Small intestine (tissue), 16 donors: ENCODE data around the gene POTEB. TPM values are rescaled to one million over a fixed set of nuclear protein-coding genes. Genes with fewer than 3 reads are reported as not detected.
"Not testable (repeated sequence)": the region's sequence is repeated elsewhere in the genome, so short reads cannot be mapped to it uniquely, and the experiment has no call there.

Experiments used
- DNase-seq, 2 donors: peaks; one replicate each; pipeline versions ENCODE4 v3.0.0 to v3.0.0-alpha.2; 2013
- FAIRE-seq: peaks from 2 replicates; lab custom pipeline; 2012; peaks lifted over from hg19 to GRCh38; lab: Jason Lieb, UNC
- H3K27ac ChIP-seq, 3 donors: one replicate each; pipeline ENCODE4 v1.5.1; 2013; ENCODE audit warnings: low read length in 2 of 3, mild to moderate bottlenecking in 2 of 3, control low read depth in 1 of 3, inconsistent platforms in 1 of 3, low read depth in 1 of 3, moderate library complexity in 1 of 3
- H3K27me3 ChIP-seq, 3 donors: one replicate each; pipeline ENCODE4 v1.6.1; 2013; ENCODE audit warnings: low read length in 3 of 3, inconsistent platforms in 1 of 3; ENCODE audit not compliant: control insufficient read depth in 3 of 3, insufficient read depth in 3 of 3
- H3K36me3 ChIP-seq, 3 donors: one replicate each; pipeline ENCODE4 v1.6.1; 2013; ENCODE audit warnings: low read length in 3 of 3, inconsistent platforms in 1 of 3, low read depth in 1 of 3, mild to moderate bottlenecking in 1 of 3, moderate library complexity in 1 of 3; ENCODE audit not compliant: control insufficient read depth in 3 of 3, insufficient read depth in 2 of 3
- H3K4me1 ChIP-seq, 3 donors: one replicate each; pipeline ENCODE4 v1.6.1; 2013; ENCODE audit warnings: low read length in 2 of 3, inconsistent platforms in 1 of 3, low read depth in 1 of 3, mild to moderate bottlenecking in 1 of 3, moderate library complexity in 1 of 3; ENCODE audit not compliant: control insufficient read depth in 3 of 3, insufficient read depth in 2 of 3
- H3K4me3 ChIP-seq, 3 donors: one replicate each; pipeline ENCODE4 v1.5.1; 2013; ENCODE audit warnings: low read length in 3 of 3, control low read depth in 1 of 3, inconsistent platforms in 1 of 3, low read depth in 1 of 3, mild to moderate bottlenecking in 1 of 3, moderate library complexity in 1 of 3
- H3K9me3 ChIP-seq, 2 donors: one replicate each; pipeline ENCODE4 v1.6.1; 2013; ENCODE audit warnings: low read depth in 1 of 2, low read length in 1 of 2; ENCODE audit not compliant: control insufficient read depth in 2 of 2, insufficient read depth in 1 of 2
- WGBS, 3 donors: extraction: QIAGEN DNeasy Blood & Tissue Kit; methylation state at CpG; one replicate each; pipeline ENCODE4 v1.1.7; 2013; 5-methylcytosine and 5-hydroxymethylcytosine counted together
- long read RNA-seq, 10 donors: transcript quantifications; one replicate each; lab custom pipeline, GENCODE V29; 2026
- polyA plus RNA-seq, 4 donors: library from polyadenylated mRNA; stranded (reverse) in 3 of 4; unstranded in 1 of 4; fragments of 200-250 nt in 3 of 4; fragments of 120-200 nt in 1 of 4; gene quantifications; one replicate each; pipeline versions ENCODE4 v1.2.1 to v1.2.3, GENCODE V29; 2013
- donor health status: healthy with polysubstance abuse.
- donor health status: control.
- donor health status: control.
- donor health status: Bipolar disorder and iron deficiency.
- donor health status: healthy.

Gene POTEB
- not detected for polyA plus RNA-seq
- long read RNA-seq, donor 1, result 0 reads
- long read RNA-seq, donor 2, result 0 reads
- long read RNA-seq, donor 3, result 0 reads
- long read RNA-seq, donor 4, result 0 reads
- long read RNA-seq, donor 5, result 0 reads
- long read RNA-seq, donor 6, result 0 reads
- long read RNA-seq, donor 7, result 0 reads
- long read RNA-seq, donor 8, result 0 reads
- long read RNA-seq, donor 9, result 0 reads
- long read RNA-seq, donor 10, result 0 reads

GRCh38 chr15:21877635-21878034, at the start of gene POTEB:
TSS of gene POTEB (minus strand) at chr15:21877735. CDS start at chr15:21877246, 489 bp downstream.
- not testable (repeated sequence) for H3K27ac ChIP-seq, H3K27me3 ChIP-seq, DNase-seq, H3K36me3 ChIP-seq, FAIRE-seq, H3K9me3 ChIP-seq, H3K4me1 ChIP-seq, H3K4me3 ChIP-seq
- no CpG with 5 or more reads among the region's 36 CpGs for WGBS, 3 donors

DNA sequence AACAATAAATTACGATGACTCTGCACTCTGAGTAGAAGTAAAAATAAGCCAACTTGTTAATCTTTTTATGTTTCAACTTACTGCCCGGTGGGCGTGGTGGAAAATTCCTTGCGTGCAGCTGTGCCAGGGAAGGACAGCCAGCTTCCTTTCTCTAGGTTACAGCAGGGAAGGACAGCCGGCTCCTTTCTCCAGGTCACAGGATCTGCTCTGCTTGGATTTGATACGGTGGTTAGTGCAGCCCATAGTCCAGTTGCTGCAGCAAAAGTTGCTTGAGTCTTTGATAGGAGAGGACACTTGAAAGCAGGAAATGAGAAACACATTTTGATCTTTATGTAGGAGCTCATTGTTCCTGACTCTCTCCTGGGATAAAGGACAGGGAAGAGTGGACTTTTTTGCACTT, 13.4 kb upstream of the POTEB start:
- H3K4me1 ChIP-seq, FAIRE-seq, H3K9me3 ChIP-seq, H3K4me3 ChIP-seq, DNase-seq, H3K27me3 ChIP-seq, H3K36me3 ChIP-seq, H3K27ac ChIP-seq: not testable (repeated sequence)
- 83% methylated on average over 1 of the region's 6 CpGs; no CpG with 5 or more reads in 2 of the 3 donors for WGBS, 3 donors

- not testable (repeated sequence) for H3K9me3 ChIP-seq, FAIRE-seq, H3K27ac ChIP-seq, H3K36me3 ChIP-seq, H3K4me1 ChIP-seq, H3K27me3 ChIP-seq, DNase-seq, H3K4me3 ChIP-seq
- 66% methylated on average over 27 of the region's 47 CpGs; no CpG with 5 or more reads in 2 of the 3 donors for WGBS, 3 donors
Measured at GRCh38 chr15:21889542-21889941, 12.0 kb upstream of the POTEB start.

- WGBS, 3 donors, result no CpG with 5 or more reads among the region's 1 CpG
- H3K27ac ChIP-seq, H3K27me3 ChIP-seq, H3K4me3 ChIP-seq, H3K4me1 ChIP-seq, FAIRE-seq, H3K36me3 ChIP-seq, H3K9me3 ChIP-seq, DNase-seq: not testable (repeated sequence)
Measured at GRCh38 chr15:21838831-21839230, 38.7 kb downstream of the POTEB start.

Other genes with a start within 250 kb of the POTEB start
- gene OR4M2, start 202.8 kb upstream of the POTEB start, polyA plus RNA-seq, result not detected